Activated CD4-positive, alpha-beta T cell treated with anti-CD3 and anti-CD28 coated beads, Interleukin-2, amount 50 U/mL, for 4 hours (primary cell): Measurements from ENCODE around the gene GIT2.

ENCODE experiments used
- DNase-seq, 2 experiments: peaks; one replicate each; pipeline ENCODE4 v3.0.0-alpha.2; 2020

The GIT2 gene

GRCh38 chr12:109968032-109968420 lies 28.1 kb downstream of the GIT2 start:
- no peak for DNase-seq

GRCh38 chr12:109967383-109968031 lies 28.7 kb downstream of the GIT2 start:
- no peak for DNase-seq

GRCh38 chr12:109966546-109966945 lies 29.6 kb downstream of the GIT2 start:
- DNase-seq, result no peak

GRCh38 chr12:109963743-109964429 lies 32.3 kb downstream of the GIT2 start:
- no peak for DNase-seq

DNA sequence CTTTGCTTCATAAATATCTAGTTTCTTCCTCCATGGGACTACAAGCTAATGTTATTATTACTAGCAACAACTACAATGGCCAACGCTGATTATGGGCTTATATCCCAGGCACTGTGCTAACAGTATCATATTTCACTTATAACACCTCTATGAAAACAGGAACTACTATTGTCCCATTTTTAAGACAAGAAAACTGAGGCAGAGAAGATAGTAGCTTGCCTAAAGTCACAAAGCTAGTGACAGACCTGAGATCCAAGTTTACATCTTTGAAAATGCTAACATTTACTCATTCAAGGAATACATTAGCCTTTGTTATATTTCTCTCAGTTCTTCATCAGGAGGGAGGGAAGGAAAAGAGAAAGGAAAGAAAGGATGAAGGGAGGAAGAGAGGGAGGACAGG lies 32.8 kb downstream of the GIT2 start:
- DNase-seq, result no peak

- DNase-seq, result no peak
Measured at GRCh38 chr12:109962398-109962797, 33.8 kb downstream of the GIT2 start.

DNA sequence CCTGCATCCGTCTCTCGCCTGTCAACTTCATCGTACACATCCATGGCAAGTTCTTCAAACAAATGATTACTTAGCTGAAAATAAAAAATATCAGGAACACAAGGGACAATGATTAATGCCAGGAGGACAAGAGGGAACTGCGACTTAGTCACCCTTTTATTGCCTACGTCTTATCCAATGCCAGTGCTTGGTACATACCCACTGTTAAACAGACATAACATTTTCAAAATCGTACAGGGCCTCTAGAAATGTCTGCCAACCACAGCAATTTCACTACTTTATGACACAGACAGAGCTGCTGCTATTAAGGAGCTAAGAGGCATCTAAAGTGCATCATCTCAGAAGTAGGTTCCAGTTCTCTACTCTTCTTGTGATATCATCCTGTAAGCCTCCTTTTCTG lies 34.6 kb downstream of the GIT2 start:
- no peak for DNase-seq

- DNase-seq, result no peak
Measured at GRCh38 chr12:109961201-109961600, 35.0 kb downstream of the GIT2 start.

DNA sequence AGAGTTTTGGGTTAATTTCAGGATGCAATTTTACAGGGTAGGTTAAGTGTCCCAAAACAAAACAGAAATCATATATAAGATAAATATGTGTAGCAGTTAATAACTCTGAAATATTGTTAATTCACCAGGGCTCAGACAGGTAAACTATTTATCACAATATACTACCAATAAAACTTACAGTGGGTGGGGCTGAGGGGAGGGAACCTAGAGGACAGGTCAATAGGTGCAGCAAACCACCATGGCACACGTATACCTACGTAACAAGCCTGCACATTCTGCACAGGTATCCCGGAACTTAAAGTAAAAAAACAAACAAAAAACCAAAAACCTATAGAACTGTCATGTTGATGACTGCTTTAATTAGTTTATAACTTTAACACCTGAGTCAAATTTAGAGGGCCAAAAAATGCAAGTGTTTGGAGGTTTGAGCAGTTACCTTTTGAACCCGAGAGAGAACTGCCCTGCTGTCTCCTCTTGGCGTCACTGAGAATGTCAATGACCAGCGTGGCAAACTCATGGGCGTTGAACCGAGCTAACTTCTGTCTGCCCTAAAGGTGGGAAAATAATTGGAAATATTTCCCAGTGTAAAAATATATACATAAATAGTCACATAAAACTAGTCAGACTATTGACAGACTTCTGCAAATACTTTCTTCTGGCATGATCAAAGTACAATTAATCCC lies 36.6 kb downstream of the GIT2 start:
- DNase-seq, result no peak

DNA sequence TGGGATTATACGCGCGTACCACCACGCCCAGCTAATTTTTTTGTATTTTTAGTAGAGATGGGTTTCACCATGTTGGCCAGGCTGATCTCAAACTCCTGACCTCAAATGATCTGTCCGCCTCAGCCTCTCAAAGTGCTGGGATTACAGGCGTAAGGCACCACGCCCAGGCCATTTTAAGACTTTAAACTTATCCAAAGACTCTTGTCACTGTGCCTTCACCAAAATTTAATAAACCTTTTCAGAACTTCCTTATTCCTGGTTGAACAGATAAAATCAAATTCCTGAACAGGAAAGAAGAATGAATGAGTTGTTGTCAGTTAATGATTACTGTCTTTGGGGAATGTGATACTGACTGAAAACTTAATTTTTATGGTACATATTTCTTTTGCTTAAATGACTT lies 37.8 kb downstream of the GIT2 start:
- no peak for DNase-seq

DNA sequence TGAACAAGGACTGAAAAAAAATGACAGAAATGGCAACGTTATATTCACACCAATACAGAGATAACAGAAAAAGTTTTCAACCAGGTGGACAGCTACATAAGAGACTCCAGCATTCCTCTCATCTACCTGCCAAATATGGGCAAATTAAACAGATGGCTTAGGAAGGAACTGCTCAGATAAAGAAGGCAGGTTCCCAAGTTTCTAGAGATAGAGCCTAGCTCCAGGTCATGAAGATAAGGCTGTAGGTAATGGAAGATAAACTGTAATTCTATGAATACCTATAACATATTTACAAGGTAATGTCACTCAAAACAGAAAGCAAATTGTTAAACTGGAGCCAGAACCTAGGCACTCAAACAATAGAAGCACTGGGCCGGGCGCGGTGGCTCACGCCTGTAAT lies 42.5 kb downstream of the GIT2 start:
- DNase-seq, result no peak

DNA sequence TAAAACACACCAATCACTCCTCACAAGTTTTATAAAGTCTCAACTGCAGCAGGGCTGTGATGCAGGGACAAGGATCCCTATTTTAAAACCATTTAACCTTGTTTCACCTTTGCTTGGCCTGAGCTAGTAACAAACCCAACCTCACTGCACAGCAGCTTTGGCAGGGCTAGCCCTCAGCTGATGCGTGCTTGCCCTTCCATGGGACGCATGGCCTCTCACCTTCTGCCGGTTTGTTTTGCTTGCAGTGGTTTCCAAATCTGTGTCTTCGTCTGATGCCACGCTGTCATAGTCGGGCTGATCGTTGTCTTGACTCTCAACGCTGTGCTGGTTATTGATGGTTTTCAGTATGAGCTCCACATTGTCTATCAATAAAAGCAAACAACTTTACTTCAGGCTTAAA lies 43.3 kb downstream of the GIT2 start:
- DNase-seq, result no peak

DNA sequence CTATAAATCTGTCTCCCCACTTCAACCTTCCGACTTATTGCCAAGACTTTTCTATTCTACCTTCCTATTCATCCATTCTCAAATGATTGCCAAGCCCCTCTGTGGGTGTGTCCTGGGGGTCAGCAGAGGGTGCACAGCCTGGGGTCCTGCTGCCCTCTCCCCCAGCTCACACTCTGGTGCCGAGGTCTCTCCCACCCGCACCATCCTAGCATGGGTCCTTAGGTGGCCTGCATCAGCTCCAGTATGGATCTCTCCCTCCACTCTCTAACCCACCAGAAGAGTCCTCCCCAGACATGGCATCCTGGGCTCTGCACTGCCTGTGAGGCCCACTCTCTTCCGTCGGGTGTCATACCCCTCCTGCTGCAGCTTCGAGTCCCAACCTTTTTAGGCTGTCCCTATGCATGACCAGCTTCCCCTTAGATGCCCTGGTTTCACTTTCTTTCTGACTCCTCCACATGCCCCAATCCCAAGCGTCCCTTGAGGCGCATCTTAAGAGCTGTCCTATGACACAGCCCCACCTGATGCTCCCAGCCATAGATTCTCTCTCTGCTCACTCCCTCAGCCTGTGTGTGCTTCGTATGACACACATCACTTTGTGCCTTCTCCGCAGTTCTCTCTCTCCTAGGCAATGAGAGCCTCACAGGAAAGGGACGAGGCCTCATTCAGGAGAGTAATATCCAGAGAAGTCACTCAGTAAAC lies 43.9 kb downstream of the GIT2 start:
- DNase-seq, result no peak

DNA sequence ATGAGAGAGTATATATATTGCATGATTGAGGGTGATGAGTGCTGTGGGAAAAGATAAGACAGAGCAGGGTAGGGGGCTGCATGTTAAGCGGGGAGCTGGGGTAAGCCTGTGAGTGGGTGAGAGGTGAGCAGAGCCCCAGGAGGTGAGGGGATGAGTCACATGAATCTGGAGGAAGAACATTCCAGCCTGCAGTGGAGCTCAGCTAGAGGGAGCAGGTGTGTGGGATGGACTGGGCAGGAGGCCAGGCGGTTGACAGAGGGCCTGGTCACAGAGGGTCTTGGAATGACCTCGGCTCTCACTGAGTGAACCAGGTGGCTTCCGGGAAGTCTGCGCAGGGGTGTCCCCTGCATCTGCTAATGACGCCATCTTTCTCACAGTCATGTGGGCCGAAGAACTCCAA lies 44.4 kb downstream of the GIT2 start:
- no peak for DNase-seq

GRCh38 chr12:109951136-109951535 lies 45.0 kb downstream of the GIT2 start:
- no peak for DNase-seq

GRCh38 chr12:109950625-109951024 lies 45.5 kb downstream of the GIT2 start:
- no peak for DNase-seq

DNA sequence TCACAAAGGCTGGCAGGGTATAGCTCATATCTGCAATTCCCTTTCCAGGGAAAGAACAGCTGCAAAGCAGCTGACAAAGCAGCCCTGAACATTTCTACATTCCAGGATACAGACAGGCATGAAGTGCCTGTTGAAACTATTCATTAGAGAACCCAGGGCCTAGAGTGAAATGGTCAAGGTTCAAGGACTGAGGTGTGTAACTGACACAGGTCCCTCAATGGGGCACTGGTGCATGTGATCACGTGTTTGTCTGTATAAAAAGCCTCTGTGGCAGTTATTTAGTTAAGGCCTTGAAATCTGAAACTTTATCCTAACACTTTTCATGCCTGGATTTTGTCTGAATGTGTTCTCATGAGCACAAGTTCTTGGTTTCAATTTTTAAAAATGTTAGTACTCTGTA lies 47.1 kb downstream of the GIT2 start:
- DNase-seq, result no peak

DNA sequence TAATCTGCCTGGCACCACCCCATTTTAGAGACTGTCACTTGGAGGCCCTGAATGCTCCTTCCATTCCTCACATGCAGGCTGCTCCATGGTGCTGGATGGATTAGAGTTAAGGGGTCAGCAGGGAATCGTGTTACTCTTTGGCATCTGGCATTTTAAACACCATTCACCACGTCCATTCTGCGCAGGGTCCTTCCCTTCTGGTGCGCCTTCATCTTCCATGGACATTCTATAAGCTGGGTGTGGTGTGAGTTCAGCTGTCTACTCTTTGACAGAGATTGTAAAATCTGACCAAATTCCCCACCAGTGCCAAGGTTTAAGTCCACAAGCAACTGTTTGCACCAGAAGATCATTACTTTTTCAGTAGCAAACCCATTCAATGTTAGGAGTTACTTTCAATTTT lies 47.8 kb downstream of the GIT2 start:
- no peak for DNase-seq

DNA sequence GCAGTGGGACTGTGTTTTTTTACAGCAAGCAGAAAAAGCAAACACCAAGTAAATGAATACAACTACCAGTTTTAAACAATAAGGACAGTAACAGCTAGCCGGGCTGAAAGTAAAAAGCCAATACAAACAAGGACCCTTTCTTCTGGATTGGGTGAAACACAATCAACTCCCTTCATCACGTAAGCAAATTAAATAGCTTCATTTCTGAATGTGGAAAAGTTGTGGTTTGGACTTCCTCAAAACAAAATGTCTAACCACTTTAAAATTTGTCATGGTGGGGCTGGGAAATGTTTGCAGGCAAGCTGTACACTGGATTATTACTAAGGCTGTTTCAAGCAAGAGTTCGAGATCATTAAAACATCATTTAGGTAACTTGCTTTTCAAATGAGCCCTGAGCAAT lies 48.6 kb downstream of the GIT2 start:
- no peak for DNase-seq

DNA sequence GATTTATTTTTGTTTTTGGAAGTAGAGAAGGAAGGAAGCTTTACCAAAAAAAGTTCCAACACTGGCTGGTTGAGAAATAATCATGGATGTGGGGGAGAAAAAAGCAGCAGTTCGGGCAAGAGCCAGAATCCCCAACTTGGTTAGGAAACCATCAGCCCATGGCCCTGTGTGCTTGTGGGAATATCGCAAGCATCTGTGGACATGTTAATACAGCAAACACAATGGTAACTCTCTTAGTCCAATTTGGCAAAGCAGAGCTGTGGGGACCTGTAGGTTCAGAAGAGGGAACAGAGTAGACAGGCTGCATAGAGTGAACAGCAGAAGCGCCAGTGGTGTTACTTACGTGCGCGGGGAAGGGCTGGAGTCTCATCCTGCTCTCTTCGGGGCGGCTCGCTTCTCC lies 49.3 kb downstream of the GIT2 start:
- no peak for DNase-seq

GRCh38 chr12:109946505-109946904 lies 49.7 kb downstream of the GIT2 start:
- no peak for DNase-seq

DNA sequence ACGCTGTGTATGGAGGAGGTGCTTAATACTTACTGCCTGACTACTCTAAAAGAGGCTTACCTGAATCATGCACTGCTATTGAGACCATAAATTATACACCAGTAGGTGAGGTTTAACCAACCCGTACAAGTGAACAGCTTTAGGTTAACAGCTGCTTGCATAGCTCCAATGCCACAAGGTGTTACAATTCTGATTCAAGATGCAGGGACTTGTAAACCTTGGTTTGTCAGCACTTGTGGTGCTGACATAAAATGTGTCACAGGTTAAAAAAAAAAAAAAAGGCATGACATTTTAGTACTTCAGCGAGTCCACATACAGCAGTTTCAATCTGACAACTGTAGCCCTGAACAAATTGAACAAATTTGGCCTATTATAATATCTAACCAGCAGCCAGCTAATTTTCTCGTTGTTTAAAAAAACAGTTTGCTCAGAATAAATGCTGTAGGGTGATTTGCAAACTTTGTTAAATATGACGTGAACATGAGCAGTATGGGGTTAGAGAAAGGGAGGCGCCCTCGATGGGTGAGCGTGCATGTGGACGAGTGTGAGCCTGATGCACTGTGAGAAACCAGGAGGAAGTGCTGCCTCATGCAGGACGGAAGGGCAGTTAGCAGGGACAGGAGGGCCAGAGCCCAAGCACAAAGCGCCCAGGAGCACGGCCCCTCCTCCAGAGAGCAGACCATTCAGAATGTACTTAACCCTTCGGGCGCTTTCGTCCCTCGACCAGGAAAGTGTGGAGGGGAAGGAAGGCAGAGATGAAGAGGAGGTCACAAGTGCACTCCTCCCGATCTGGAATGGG lies 51.4 kb downstream of the GIT2 start:
- no peak for DNase-seq

DNA sequence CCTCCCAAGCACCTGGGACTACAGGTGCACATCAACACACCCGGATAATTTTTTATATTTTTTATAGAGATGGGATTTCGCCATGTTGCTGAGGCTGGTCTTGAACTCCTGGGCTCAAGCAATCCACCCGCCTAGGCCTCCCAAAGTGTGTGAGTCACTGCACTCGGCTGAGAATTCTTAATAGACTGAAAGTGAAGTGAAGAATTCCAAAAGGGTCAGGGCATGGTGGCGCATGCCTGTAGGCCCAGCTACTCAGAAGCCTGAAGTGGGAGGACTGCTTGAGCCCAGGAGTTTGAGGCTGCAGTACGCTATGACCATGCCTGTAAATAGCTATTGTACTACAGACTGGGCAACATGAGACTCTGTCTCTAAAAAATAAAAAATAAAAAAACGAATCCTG lies 52.4 kb downstream of the GIT2 start:
- no peak for DNase-seq
